Skeletal muscle satellite cell (primary cell): ENCODE data around the gene UBR4.

ENCODE experiments used
- H3K27me3 ChIP-seq: 2 replicates; pipeline ENCODE4 v1.7.0; 2013; ENCODE audit warnings: low read length; ENCODE audit not compliant: control insufficient read depth, insufficient read depth
- H3K36me3 ChIP-seq: 2 replicates; pipeline ENCODE4 v1.7.0; 2013; ENCODE audit warnings: mild to moderate bottlenecking, control low read depth, low read length; ENCODE audit not compliant: insufficient read depth
- H3K4me1 ChIP-seq: 2 replicates; pipeline ENCODE4 v1.7.0; 2013; ENCODE audit warnings: low read length; ENCODE audit not compliant: control insufficient read depth, insufficient read depth
- H3K4me2 ChIP-seq: 2 replicates; pipeline ENCODE4 v1.7.0; 2013; ENCODE audit warnings: mild to moderate bottlenecking, low read length
- H3K4me3 ChIP-seq: 2 replicates; pipeline ENCODE4 v1.7.0; 2013; ENCODE audit warnings: low read length
- H3K9ac ChIP-seq: 2 replicates; pipeline ENCODE4 v1.7.0; 2013; ENCODE audit warnings: mild to moderate bottlenecking, low read depth, low read length, moderate library complexity
- H3K9me3 ChIP-seq: replicated peaks from 2 replicates; pipeline ENCODE4 v1.7.0; 2013; ENCODE audit warnings: mild to moderate bottlenecking, control low read depth, low read length

Gene UBR4

GRCh38 chr1:19073311-19074186 lies 136.5 kb downstream of the UBR4 start:
- H3K4me2 ChIP-seq, result no peak overlapping the region
- no peaks in the 10 kb centered on the region for H3K27me3 ChIP-seq
- H3K9me3 ChIP-seq, result no peaks in the 10 kb centered on the region
- no peak overlapping the region for H3K4me3 ChIP-seq
- H3K9ac ChIP-seq, result no peak overlapping the region
- peaks cover 61% of the 10 kb centered on the region for H3K36me3 ChIP-seq
- H3K4me1 ChIP-seq, result no peaks in the 10 kb centered on the region

GRCh38 chr1:19072285-19072981 lies 137.6 kb downstream of the UBR4 start:
- no peak overlapping the region for H3K9ac ChIP-seq
- no peak overlapping the region for H3K4me3 ChIP-seq
- H3K27me3 ChIP-seq, result no peaks in the 10 kb centered on the region
- peaks cover 51% of the 10 kb centered on the region for H3K36me3 ChIP-seq
- peaks cover 3% of the 10 kb centered on the region for H3K4me1 ChIP-seq
- no peaks in the 10 kb centered on the region for H3K9me3 ChIP-seq
- H3K4me2 ChIP-seq, result no peak overlapping the region

- Histone ChIP-seq H3K4me2 (no peak overlapping the region), H3K9me3 (no peaks in the 10 kb centered on the region), H3K4me1 (peaks cover 9% of the 10 kb centered on the region), H3K36me3 (peaks cover 46% of the 10 kb centered on the region), H3K9ac (no peak overlapping the region), H3K4me3 (no peak overlapping the region), H3K27me3 (no peaks in the 10 kb centered on the region)
Observed at GRCh38 chr1:19071674-19072281, 138.3 kb downstream of the UBR4 start.

GRCh38 chr1:19070891-19071621 lies 139.0 kb downstream of the UBR4 start:
- Histone ChIP-seq H3K4me2 (no peak overlapping the region), H3K9me3 (no peaks in the 10 kb centered on the region), H3K4me1 (peaks cover 15% of the 10 kb centered on the region), H3K27me3 (no peaks in the 10 kb centered on the region), H3K4me3 (no peak overlapping the region), H3K36me3 (peaks cover 38% of the 10 kb centered on the region), H3K9ac (no peak overlapping the region)

- peaks cover 15% of the 10 kb centered on the region for H3K4me1 ChIP-seq
- H3K9ac ChIP-seq, result no peak overlapping the region
- no peaks in the 10 kb centered on the region for H3K9me3 ChIP-seq
- no peak overlapping the region for H3K4me2 ChIP-seq
- no peak overlapping the region for H3K4me3 ChIP-seq
- H3K27me3 ChIP-seq, result no peaks in the 10 kb centered on the region
- H3K36me3 ChIP-seq, result peaks cover 30% of the 10 kb centered on the region
Observed at GRCh38 chr1:19070197-19070651, 139.8 kb downstream of the UBR4 start.

GRCh38 chr1:19068639-19069276 lies 141.3 kb downstream of the UBR4 start:
- Histone ChIP-seq H3K4me2 (no peak overlapping the region), H3K36me3 (peaks cover 15% of the 10 kb centered on the region), H3K9me3 (no peaks in the 10 kb centered on the region), H3K4me1 (peaks cover 15% of the 10 kb centered on the region), H3K4me3 (no peak overlapping the region), H3K9ac (no peak overlapping the region), H3K27me3 (no peaks in the 10 kb centered on the region)

- H3K9ac ChIP-seq, result no peak overlapping the region
- no peaks in the 10 kb centered on the region for H3K9me3 ChIP-seq
- H3K36me3 ChIP-seq, result peaks cover 9% of the 10 kb centered on the region
- no peaks in the 10 kb centered on the region for H3K27me3 ChIP-seq
- H3K4me1 ChIP-seq, result peaks cover 15% of the 10 kb centered on the region
- H3K4me2 ChIP-seq, result no peak overlapping the region
- no peak overlapping the region for H3K4me3 ChIP-seq
Observed at GRCh38 chr1:19067912-19068638, 142.0 kb downstream of the UBR4 start.

- Histone ChIP-seq H3K36me3 (peaks cover 1% of the 10 kb centered on the region), H3K27me3 (no peaks in the 10 kb centered on the region), H3K4me3 (no peak overlapping the region), H3K4me2 (no peak overlapping the region), H3K9ac (no peak overlapping the region), H3K9me3 (no peaks in the 10 kb centered on the region), H3K4me1 (peaks cover 15% of the 10 kb centered on the region)
Observed at GRCh38 chr1:19067182-19067911, 142.7 kb downstream of the UBR4 start.

GRCh38 chr1:19066874-19067181 lies 143.2 kb downstream of the UBR4 start:
- no peak overlapping the region for H3K9ac ChIP-seq

GRCh38 chr1:19066248-19066873 lies 143.7 kb downstream of the UBR4 start:
- Histone ChIP-seq H3K4me2 (no peak overlapping the region), H3K4me3 (no peak overlapping the region), H3K27me3 (no peaks in the 10 kb centered on the region), H3K4me1 (peaks cover 15% of the 10 kb centered on the region), H3K9me3 (no peaks in the 10 kb centered on the region), H3K9ac (no peak overlapping the region), H3K36me3 (no peaks in the 10 kb centered on the region)

More at GRCh38 chr1:19066874-19067181, 143.2 kb downstream of the UBR4 start:
- H3K27me3 ChIP-seq, result no peaks in the 10 kb centered on the region
- no peak overlapping the region for H3K4me3 ChIP-seq
- H3K9me3 ChIP-seq, result no peaks in the 10 kb centered on the region
- no peaks in the 10 kb centered on the region for H3K36me3 ChIP-seq
- peaks cover 15% of the 10 kb centered on the region for H3K4me1 ChIP-seq
- H3K4me2 ChIP-seq, result no peak overlapping the region
